H9 (cell line): ENCODE data around the gene TBC1D8. TPM values are rescaled to one million over a fixed set of nuclear protein-coding genes. Genes with fewer than 3 reads are reported as not detected.

Source experiments
- DNase-seq: peaks from one replicate; pipeline ENCODE4 v3.0.0-alpha.2; 2017
- H2AFZ ChIP-seq: one replicate; pipeline ENCODE4 v1.6.1; 2013; ENCODE audit warnings: mild to moderate bottlenecking, low read length, control low read depth, moderate library complexity
- H2AK5ac ChIP-seq: 2 replicates; pipeline ENCODE4 v1.6.1; 2013; ENCODE audit warnings: low read length, control low read depth, mixed read lengths; ENCODE audit not compliant: insufficient read length
- H2BK120ac ChIP-seq: one replicate; pipeline ENCODE4 v1.6.1; 2013; ENCODE audit warnings: low read depth, mild to moderate bottlenecking, low read length, control low read depth, inconsistent platforms; ENCODE audit not compliant: poor library complexity, severe bottlenecking
- H2BK12ac ChIP-seq: 2 replicates; pipeline ENCODE4 v1.6.1; 2013; ENCODE audit warnings: low read length, control low read depth, mixed read lengths, low read depth; ENCODE audit not compliant: insufficient read length
- H2BK15ac ChIP-seq: 2 replicates; pipeline ENCODE4 v1.6.1; 2013; ENCODE audit warnings: low read depth, low read length, control low read depth
- H2BK20ac ChIP-seq: one replicate; pipeline ENCODE4 v1.6.1; 2013; ENCODE audit warnings: low read depth, mild to moderate bottlenecking, low read length, control low read depth, inconsistent platforms; ENCODE audit not compliant: poor library complexity, severe bottlenecking
- H2BK5ac ChIP-seq: 2 replicates; pipeline ENCODE4 v1.6.1; 2013; ENCODE audit warnings: low read length, control low read depth, mixed read lengths; ENCODE audit not compliant: insufficient read length
- H3K14ac ChIP-seq: 2 replicates; pipeline ENCODE4 v1.6.1; 2013; ENCODE audit warnings: low read length, control low read depth; ENCODE audit not compliant: insufficient read depth
- H3K18ac ChIP-seq: 2 replicates; pipeline ENCODE4 v1.6.1; 2013; ENCODE audit warnings: low read depth, mild to moderate bottlenecking, mixed read lengths, low read length, control low read depth; ENCODE audit not compliant: insufficient read length
- H3K23ac ChIP-seq: 2 replicates; pipeline ENCODE4 v1.6.1; 2013; ENCODE audit warnings: low read length, control low read depth, mixed read lengths, low read depth; ENCODE audit not compliant: insufficient read length
- H3K23me2 ChIP-seq: 2 replicates; pipeline ENCODE4 v1.6.1; 2013; ENCODE audit warnings: low read depth, mild to moderate bottlenecking, mixed read lengths, low read length, control low read depth; ENCODE audit not compliant: insufficient read length, poor library complexity, severe bottlenecking
- H3K27ac ChIP-seq: 2 replicates; pipeline ENCODE4 v1.5.1; 2013; ENCODE audit warnings: low read length, control low read depth, mixed read lengths, low read depth; ENCODE audit not compliant: insufficient read length
- H3K27me3 ChIP-seq: 2 replicates; pipeline ENCODE4 v1.6.1; 2013; ENCODE audit warnings: low read length, control low read depth, inconsistent platforms; ENCODE audit not compliant: insufficient read depth
- H3K4ac ChIP-seq: 2 replicates; pipeline ENCODE4 v1.6.1; 2013; ENCODE audit warnings: low read depth, mild to moderate bottlenecking, control low read depth, inconsistent platforms, low read length, moderate library complexity
- H3K4me1 ChIP-seq: 2 replicates; pipeline ENCODE4 v1.6.1; 2013; ENCODE audit warnings: low read length, control low read depth, inconsistent platforms; ENCODE audit not compliant: insufficient read depth
- H3K4me2 ChIP-seq: 2 replicates; pipeline ENCODE4 v1.6.1; 2013; ENCODE audit warnings: low read length, control low read depth, mixed read lengths; ENCODE audit not compliant: insufficient read length, insufficient read depth
- H3K56ac ChIP-seq: 2 replicates; pipeline ENCODE4 v1.6.1; 2013; ENCODE audit warnings: low read depth, mild to moderate bottlenecking, mixed read lengths, low read length, control low read depth; ENCODE audit not compliant: insufficient read length
- H3K79me1 ChIP-seq: 2 replicates; pipeline ENCODE4 v1.6.1; 2013; ENCODE audit warnings: low read depth, mild to moderate bottlenecking, moderate library complexity, low read length, control low read depth, inconsistent platforms; ENCODE audit not compliant: insufficient read depth, poor library complexity, severe bottlenecking
- H3K79me2 ChIP-seq: 2 replicates; pipeline ENCODE4 v1.6.1; 2013; ENCODE audit warnings: low read length, control low read depth, inconsistent platforms; ENCODE audit not compliant: insufficient read depth
- H3K9ac ChIP-seq: 2 replicates; pipeline ENCODE4 v1.6.1; 2013; ENCODE audit warnings: low read length, control low read depth, mixed read lengths; ENCODE audit not compliant: insufficient read length; ENCODE audit errors: extremely low read depth
- H3K9me3 ChIP-seq: one replicate; pipeline ENCODE4 v1.6.1; 2013; ENCODE audit warnings: low read depth, low read length, inconsistent platforms; ENCODE audit not compliant: control insufficient read depth
- H3T11ph ChIP-seq: one replicate; pipeline ENCODE4 v1.6.1; 2013; ENCODE audit warnings: mild to moderate bottlenecking, low read length, control low read depth, inconsistent platforms
- H4K20me1 ChIP-seq: one replicate; pipeline ENCODE4 v1.6.1; 2013; ENCODE audit not compliant: control insufficient read depth, insufficient read length, insufficient read depth
- H4K5ac ChIP-seq: 2 replicates; pipeline ENCODE4 v1.6.1; 2013; ENCODE audit warnings: low read depth, mild to moderate bottlenecking, mixed read lengths, low read length, control low read depth; ENCODE audit not compliant: insufficient read length
- H4K8ac ChIP-seq: replicated peaks from 2 replicates; pipeline ENCODE4 v1.6.1; 2013; ENCODE audit warnings: low read length, control low read depth, mixed read lengths, low read depth; ENCODE audit not compliant: insufficient read length
- H4K91ac ChIP-seq: 2 replicates; pipeline ENCODE4 v1.6.1; 2013; ENCODE audit warnings: low read depth, mild to moderate bottlenecking, moderate library complexity, mixed read lengths, low read length, control low read depth; ENCODE audit not compliant: insufficient read length
- H3K27ac Mint-ChIP-seq, 3 experiments: 2 replicates in 2 of 3; 3 replicates in 1 of 3; pipeline ENCODE4 v1.8.0; 2020 to 2021; ENCODE audit warnings: mixed read lengths in 3 of 3, mild to moderate bottlenecking in 1 of 3, moderate library complexity in 1 of 3
- H3K27me3 Mint-ChIP-seq: 2 replicates; pipeline ENCODE4 v1.8.0; 2021; ENCODE audit warnings: low read depth, mild to moderate bottlenecking, moderate library complexity, mixed read lengths
- H3K36me3 Mint-ChIP-seq, 3 experiments: 2 replicates in 2 of 3; 3 replicates in 1 of 3; pipeline ENCODE4 v1.8.0; 2020 to 2021; ENCODE audit warnings: low read depth in 3 of 3, mixed read lengths in 3 of 3; ENCODE audit not compliant: insufficient read depth in 1 of 3
- H3K4me1 Mint-ChIP-seq, 2 experiments: 2 replicates each; pipeline ENCODE4 v1.8.0; 2020; ENCODE audit warnings: mixed read lengths in 2 of 2
- H3K4me3 Mint-ChIP-seq, 2 experiments: 2 replicates in 1 of 2; 3 replicates in 1 of 2; pipeline ENCODE4 v1.8.0; 2020 to 2021; ENCODE audit warnings: mild to moderate bottlenecking in 2 of 2, mixed read lengths in 2 of 2, moderate library complexity in 1 of 2
- H3K9me3 Mint-ChIP-seq, 2 experiments: 2 replicates in 1 of 2; 3 replicates in 1 of 2; pipeline ENCODE4 v1.8.0; 2020; ENCODE audit warnings: mild to moderate bottlenecking in 2 of 2, mixed read lengths in 2 of 2, moderate library complexity in 1 of 2
- WGBS: extraction: QIAGEN DNeasy Blood & Tissue Kit; methylation state at CpG from one replicate; pipeline ENCODE4 v1.1.7; 2013; ENCODE audit warnings: missing lambda C conversion rate, low lambda C conversion rate, mixed read lengths; ENCODE audit not compliant: insufficient read length; ENCODE audit errors: extremely low coverage; 5-methylcytosine and 5-hydroxymethylcytosine counted together
- total RNA-seq: library from RNA; stranded (reverse); gene quantifications from 2 replicates; pipeline ENCODE4 v1.2.1, GENCODE V29; 2021
- TF ChIP-seq, protein P1 (sequence below): fragments of 200-600 bp; sonication (generic); conservative IDR thresholded peaks from 3 replicates; pipeline ENCODE4 v1.8.0; 2021; ENCODE audit warnings: antibody characterized with exemption, mild to moderate bottlenecking

TBC1D8 gene
- total RNA-seq, 1 experiment from 2014 or later: 16.6 TPM

DNA sequence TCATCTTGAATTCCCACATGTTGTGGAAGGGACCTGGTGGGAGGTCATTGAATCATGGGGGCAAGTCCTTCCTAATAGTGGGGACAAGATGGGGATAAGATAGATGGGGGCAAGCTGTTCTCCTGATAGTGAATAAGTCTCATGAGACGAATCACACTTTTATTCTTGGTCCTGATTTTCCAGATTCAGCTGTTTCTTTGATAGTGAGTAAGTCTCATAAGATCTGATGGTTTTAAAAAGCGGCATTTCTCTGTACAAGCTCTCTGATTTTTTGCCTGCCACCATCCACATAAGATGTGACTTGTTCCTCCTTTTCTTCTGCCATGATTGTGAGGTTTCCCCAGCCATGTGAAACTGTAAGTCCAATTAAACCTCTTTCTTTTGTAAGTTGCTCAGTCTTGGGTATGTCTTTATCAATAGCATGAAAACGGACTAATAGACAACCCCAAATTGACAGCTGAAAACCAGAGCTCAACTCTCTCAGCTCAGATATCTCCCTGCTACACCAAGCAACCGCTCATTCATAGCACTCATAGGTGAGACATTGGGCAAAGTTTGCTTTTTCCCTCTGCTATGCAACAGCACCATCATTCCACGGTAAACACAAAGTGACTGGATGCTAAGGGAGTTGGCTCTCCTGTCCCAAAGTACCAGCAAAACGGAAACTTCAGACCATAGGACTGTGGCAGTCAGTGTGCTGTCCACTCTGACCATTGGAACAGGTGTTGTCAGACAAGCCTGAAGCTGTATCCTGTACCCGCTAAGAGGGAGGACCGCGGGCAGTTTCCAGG, 44.9 kb upstream of the TBC1D8 start:
- H2BK5ac ChIP-seq: no peak overlapping the region
- H2AFZ ChIP-seq: no peak overlapping the region
- H3K4me1 ChIP-seq: no peaks in the 10 kb centered on the region
- Mint-ChIP-seq H3K27ac (no peak overlapping the region), H3K36me3 (no peaks in the 10 kb centered on the region), H3K4me1 (peaks cover 10 to 15% of the 10 kb centered on the region in 2 experiments), H3K4me3 (no peak overlapping the region), H3K9me3 (no peaks in the 10 kb centered on the region), H3K27me3 (no peaks in the 10 kb centered on the region; the same call in none of the 2 replicates)
- no peak overlapping the region for H3K14ac ChIP-seq
- no peak overlapping the region for H3K18ac ChIP-seq
- H3K4ac ChIP-seq: no peak overlapping the region
- H3K23ac ChIP-seq: no peak overlapping the region
- WGBS: no CpG with 5 or more reads among the region's 9 CpGs
- TF ChIP-seq, protein P1, sequence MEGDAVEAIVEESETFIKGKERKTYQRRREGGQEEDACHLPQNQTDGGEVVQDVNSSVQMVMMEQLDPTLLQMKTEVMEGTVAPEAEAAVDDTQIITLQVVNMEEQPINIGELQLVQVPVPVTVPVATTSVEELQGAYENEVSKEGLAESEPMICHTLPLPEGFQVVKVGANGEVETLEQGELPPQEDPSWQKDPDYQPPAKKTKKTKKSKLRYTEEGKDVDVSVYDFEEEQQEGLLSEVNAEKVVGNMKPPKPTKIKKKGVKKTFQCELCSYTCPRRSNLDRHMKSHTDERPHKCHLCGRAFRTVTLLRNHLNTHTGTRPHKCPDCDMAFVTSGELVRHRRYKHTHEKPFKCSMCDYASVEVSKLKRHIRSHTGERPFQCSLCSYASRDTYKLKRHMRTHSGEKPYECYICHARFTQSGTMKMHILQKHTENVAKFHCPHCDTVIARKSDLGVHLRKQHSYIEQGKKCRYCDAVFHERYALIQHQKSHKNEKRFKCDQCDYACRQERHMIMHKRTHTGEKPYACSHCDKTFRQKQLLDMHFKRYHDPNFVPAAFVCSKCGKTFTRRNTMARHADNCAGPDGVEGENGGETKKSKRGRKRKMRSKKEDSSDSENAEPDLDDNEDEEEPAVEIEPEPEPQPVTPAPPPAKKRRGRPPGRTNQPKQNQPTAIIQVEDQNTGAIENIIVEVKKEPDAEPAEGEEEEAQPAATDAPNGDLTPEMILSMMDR: no peak
- H3K23me2 ChIP-seq: no peaks in the 10 kb centered on the region
- no peak overlapping the region for H2BK120ac ChIP-seq
- no peak overlapping the region for H3K4me2 ChIP-seq
- H4K8ac ChIP-seq: no peak overlapping the region
- H2AK5ac ChIP-seq: no peak overlapping the region
- H2BK12ac ChIP-seq: no peak overlapping the region
- no peak overlapping the region for H3T11ph ChIP-seq
- H4K91ac ChIP-seq: no peak overlapping the region
- no peak overlapping the region for H3K56ac ChIP-seq
- H2BK20ac ChIP-seq: no peak overlapping the region
- H4K5ac ChIP-seq: no peak overlapping the region
- H2BK15ac ChIP-seq: no peak overlapping the region
- no peak overlapping the region for H3K9ac ChIP-seq
- no peaks in the 10 kb centered on the region for H4K20me1 ChIP-seq
- H3K9me3 ChIP-seq: no peaks in the 10 kb centered on the region
- H3K27me3 ChIP-seq: no peaks in the 10 kb centered on the region
- no peaks in the 10 kb centered on the region for H3K79me2 ChIP-seq
- H3K79me1 ChIP-seq: no peaks in the 10 kb centered on the region
- DNase-seq: no peak
- H3K27ac ChIP-seq: no peak overlapping the region
